WTC11 (cell line): ENCODE results near the gene FKBP14. TPM values are rescaled to one million over a fixed set of nuclear protein-coding genes. Genes with fewer than 3 reads are reported as not detected.

Experiments used
- ATAC-seq: fragments of 200-7000 bp; cut with Tn5 transposase; 2 replicates; pipeline ENCODE4 v1.10.0; 2021; ENCODE audit warnings: mild to moderate bottlenecking, moderate library complexity
- CTCF ChIA-PET: fragments of 300-600 bp; sonication (Branson Sonifier 250); formaldehyde crosslinking; loops from one replicate; lab custom pipeline; 2021; ENCODE audit warnings: antibody characterized with exemption; lab: Charles Lee
- POLR2A ChIA-PET: fragments of 350-600 bp; sonication (Branson Sonifier 250); formaldehyde crosslinking; loops from one replicate; lab custom pipeline; 2021; ENCODE audit warnings: antibody characterized with exemption; lab: Charles Lee
- DNase-seq: peaks from one replicate; pipeline ENCODE4 v3.0.0; 2021; ENCODE audit warnings: low spot score
- H3K27ac Mint-ChIP-seq: 2 replicates; pipeline ENCODE4 v1.8.0; 2021; ENCODE audit warnings: mixed read lengths
- H3K27me3 Mint-ChIP-seq: 2 replicates; pipeline ENCODE4 v1.8.0; 2021; ENCODE audit warnings: low read depth, mild to moderate bottlenecking, moderate library complexity, mixed read lengths
- H3K36me3 Mint-ChIP-seq: 2 replicates; pipeline ENCODE4 v1.8.0; 2021; ENCODE audit warnings: mixed read lengths
- H3K4me1 Mint-ChIP-seq: 2 replicates; pipeline ENCODE4 v1.8.0; 2022; ENCODE audit warnings: mixed read lengths
- H3K4me3 Mint-ChIP-seq: 2 replicates; pipeline ENCODE4 v1.8.0; 2021; ENCODE audit warnings: mild to moderate bottlenecking, moderate library complexity, mixed read lengths
- H3K9me3 Mint-ChIP-seq: 2 replicates; pipeline ENCODE4 v1.8.0; 2021; ENCODE audit warnings: mixed read lengths
- ATF6 ChIP-seq: sonication (generic); formaldehyde crosslinking; IDR thresholded peaks from 2 replicates; pipeline ENCODE4 v1.8.1; 2023; ENCODE audit warnings: mild to moderate bottlenecking, missing genetic modification reagents
- CBFB ChIP-seq: sonication (generic); formaldehyde crosslinking; IDR thresholded peaks from 2 replicates; pipeline ENCODE4 v1.8.1; 2022; ENCODE audit warnings: mild to moderate bottlenecking, low read depth, missing genetic modification reagents
- CREM ChIP-seq: sonication (generic); formaldehyde crosslinking; IDR thresholded peaks from 2 replicates; pipeline ENCODE4 v1.8.1; 2022; ENCODE audit warnings: mild to moderate bottlenecking, missing genetic modification reagents, moderate library complexity
- ESRRA ChIP-seq: sonication (generic); formaldehyde crosslinking; IDR thresholded peaks from 2 replicates; pipeline ENCODE4 v1.8.1; 2022; ENCODE audit warnings: mild to moderate bottlenecking, missing genetic modification reagents, borderline replicate concordance
- ETV6 ChIP-seq: sonication (generic); formaldehyde crosslinking; IDR thresholded peaks from 2 replicates; pipeline ENCODE4 v1.8.1; 2022; ENCODE audit warnings: mild to moderate bottlenecking, missing genetic modification reagents
- FOXJ3 ChIP-seq: sonication (generic); formaldehyde crosslinking; IDR thresholded peaks from 2 replicates; pipeline ENCODE4 v1.9.0; 2021; ENCODE audit warnings: missing genetic modification reagents, mild to moderate bottlenecking, borderline replicate concordance
- FOXP1 ChIP-seq: sonication (generic); formaldehyde crosslinking; IDR thresholded peaks from 2 replicates; pipeline ENCODE4 v1.8.0; 2022; ENCODE audit warnings: missing genetic modification reagents, mild to moderate bottlenecking, moderate library complexity, borderline replicate concordance
- GABPB1 ChIP-seq: sonication (generic); formaldehyde crosslinking; IDR thresholded peaks from 2 replicates; pipeline ENCODE4 v1.8.1; 2023; ENCODE audit warnings: mild to moderate bottlenecking, missing genetic modification reagents
- HMGXB4 ChIP-seq: sonication (generic); formaldehyde crosslinking; IDR thresholded peaks from 2 replicates; pipeline ENCODE4 v1.8.1; 2023; ENCODE audit warnings: mild to moderate bottlenecking, moderate library complexity, missing genetic modification reagents
- IRF2 ChIP-seq: sonication (generic); formaldehyde crosslinking; IDR thresholded peaks from 2 replicates; pipeline ENCODE4 v1.8.0; 2022; ENCODE audit warnings: low read depth, missing genetic modification reagents, borderline replicate concordance
- MYBL2 ChIP-seq: sonication (generic); formaldehyde crosslinking; IDR thresholded peaks from 2 replicates; pipeline ENCODE4 v1.8.1; 2023; ENCODE audit warnings: mild to moderate bottlenecking, moderate library complexity, missing genetic modification reagents
- NFATC4 ChIP-seq: fragments of 250-450 bp; sonication (Bioruptor Pico); IDR thresholded peaks from 2 replicates; pipeline ENCODE4 v1.9.0; 2021; ENCODE audit warnings: mild to moderate bottlenecking
- PRDM15 ChIP-seq: sonication (generic); formaldehyde crosslinking; IDR thresholded peaks from 2 replicates; pipeline ENCODE4 v1.8.0; 2022; ENCODE audit warnings: missing genetic modification reagents
- RORB ChIP-seq: fragments of 250-450 bp; sonication (Bioruptor Pico); IDR thresholded peaks from 2 replicates; pipeline ENCODE4 v1.9.0; 2021; ENCODE audit warnings: mild to moderate bottlenecking
- USF2 ChIP-seq: sonication (generic); formaldehyde crosslinking; IDR thresholded peaks from 2 replicates; pipeline ENCODE4 v1.8.1; 2023; ENCODE audit warnings: mild to moderate bottlenecking, missing genetic modification reagents, moderate library complexity
- ZBTB43 ChIP-seq: sonication (generic); formaldehyde crosslinking; IDR thresholded peaks from 2 replicates; pipeline ENCODE4 v1.8.1; 2023; ENCODE audit warnings: mild to moderate bottlenecking, missing genetic modification reagents
- ZNF317 ChIP-seq: sonication (generic); formaldehyde crosslinking; IDR thresholded peaks from 2 replicates; pipeline ENCODE4 v1.8.1; 2023; ENCODE audit warnings: low read depth, mild to moderate bottlenecking, moderate library complexity, missing genetic modification reagents, borderline replicate concordance
- ZNF416 ChIP-seq: fragments of 250-450 bp; sonication (Bioruptor Pico); IDR thresholded peaks from 2 replicates; pipeline ENCODE4 v1.9.0; 2021; ENCODE audit warnings: mild to moderate bottlenecking, inconsistent platforms
- ZNF425 ChIP-seq: fragments of 250-450 bp; sonication (Bioruptor Pico); conservative IDR thresholded peaks from 2 replicates; pipeline ENCODE4 v1.9.0; 2021; ENCODE audit warnings: mild to moderate bottlenecking
- ZNF532 ChIP-seq: fragments of 250-450 bp; sonication (Bioruptor Pico); IDR thresholded peaks from 2 replicates; pipeline ENCODE4 v1.9.0; 2021; ENCODE audit warnings: mild to moderate bottlenecking, borderline replicate concordance
- total RNA-seq: library from RNA; stranded (reverse); gene quantifications from 3 replicates; pipeline ENCODE4 v1.2.3, GENCODE V29; 2021

FKBP14 gene
- total RNA-seq, 1 experiment from 2014 or later = 23.0 TPM

- peaks cover 8% of the 10 kb centered on the region for H3K9me3 Mint-ChIP-seq
- ATAC-seq (peak; percentile 51), DNase-seq (peak; percentile 31)
- ChIA-PET CTCF (interaction anchor here (0.8 to 0.9 kb wide), 2 partner anchors 10 to 76 kb away, joined by 3 read pairs; no protein-coding TSS in a partner anchor), POLR2A (interaction anchor here (1.1 kb wide), 1 partner anchor 38 kb away, joined by 5 read pairs; the partner anchor contains the start of gene FKBP14)
- H3K4me3 Mint-ChIP-seq = peak overlapping the region; percentile 83
- H3K27me3 Mint-ChIP-seq = peaks cover 18% of the 10 kb centered on the region
- peak overlapping the region; percentile 75 for H3K27ac Mint-ChIP-seq
- peaks cover 8% of the 10 kb centered on the region for H3K36me3 Mint-ChIP-seq
- H3K4me1 Mint-ChIP-seq = peaks cover 21% of the 10 kb centered on the region
- TF ChIP-seq NFATC4 (CRISPR knock-in tag) = no peak
- peak; percentile 51 for TF ChIP-seq FOXP1 (CRISPR knock-in tag)
- no peak for TF ChIP-seq MYBL2 (CRISPR knock-in tag)
- TF ChIP-seq GABPB1 (CRISPR knock-in tag) = no peak
- TF ChIP-seq ZNF416 = no peak
- TF ChIP-seq PRDM15 (CRISPR knock-in tag) = no peak
- no peak for TF ChIP-seq ZNF425 (CRISPR knock-in tag)
- peak; percentile 34; the same call in 1 of the 2 replicates for TF ChIP-seq CREM (CRISPR knock-in tag)
- no peak for TF ChIP-seq ZNF317 (CRISPR knock-in tag)
- TF ChIP-seq ETV6 (CRISPR knock-in tag) = no peak
- no peak for TF ChIP-seq ZNF532 (CRISPR knock-in tag)
- peak; percentile 54; the same call in 1 of the 2 replicates for TF ChIP-seq ZBTB43 (CRISPR knock-in tag)
- TF ChIP-seq CBFB (CRISPR knock-in tag) = 0 out of 2 replicates have a peak, but pooled peaks have one; percentile 35
- no peak for TF ChIP-seq RORB (CRISPR knock-in tag)
- TF ChIP-seq HMGXB4 = no peak
- TF ChIP-seq FOXJ3 (CRISPR knock-in tag) = no peak
- no peak for TF ChIP-seq USF2 (CRISPR knock-in tag)
- no peak for TF ChIP-seq IRF2
- TF ChIP-seq ATF6 = no peak
- TF ChIP-seq ESRRA = no peak
These were observed 37.9 kb downstream of the FKBP14 start for GRCh38 chr7:29988424-29989256.
